HG03108 (cell line): ENCODE measurements around the gene PAQR5.
"Not testable (repeated sequence)": the region's sequence is repeated elsewhere in the genome, so short reads cannot be mapped to it uniquely, and the experiment has no call there.

ENCODE experiments used
- ATAC-seq: cut with Tn5 transposase; IDR thresholded peaks from one replicate; pipeline ENCODE4 v1.9.1; 2021; ENCODE audit warnings: moderate library complexity; ENCODE audit not compliant: unreplicated experiment

The PAQR5 gene

DNA sequence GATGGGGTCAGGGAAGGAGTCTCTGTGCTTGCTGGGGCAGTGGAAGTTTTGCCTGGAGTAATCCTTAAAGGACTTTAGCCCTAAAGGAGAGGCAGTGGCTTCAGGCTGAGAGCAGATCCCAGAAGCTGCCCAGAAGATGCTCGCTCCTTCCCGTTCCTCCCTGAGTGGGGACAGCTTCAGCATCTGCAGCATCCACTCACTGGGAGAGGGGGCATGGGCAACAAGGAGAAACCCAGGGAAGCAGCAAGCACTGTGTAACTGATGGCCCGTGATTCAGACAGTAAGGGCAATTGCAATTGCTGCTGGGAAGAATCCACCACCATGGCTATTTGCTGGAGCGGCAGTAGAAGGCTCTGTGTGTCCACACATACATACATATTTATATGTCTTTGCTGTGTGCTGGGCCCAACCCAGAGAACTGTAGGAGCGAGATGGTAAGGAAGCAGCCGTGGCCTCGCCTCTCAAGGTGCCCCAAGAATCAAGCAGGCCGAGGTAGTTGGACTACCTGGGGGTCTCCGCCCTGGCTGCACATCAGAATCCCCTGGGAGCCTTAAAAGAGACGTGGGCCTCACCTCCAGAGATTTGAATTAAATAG, 5.8 kb upstream of the PAQR5 start:
- ATAC-seq: no peak

DNA sequence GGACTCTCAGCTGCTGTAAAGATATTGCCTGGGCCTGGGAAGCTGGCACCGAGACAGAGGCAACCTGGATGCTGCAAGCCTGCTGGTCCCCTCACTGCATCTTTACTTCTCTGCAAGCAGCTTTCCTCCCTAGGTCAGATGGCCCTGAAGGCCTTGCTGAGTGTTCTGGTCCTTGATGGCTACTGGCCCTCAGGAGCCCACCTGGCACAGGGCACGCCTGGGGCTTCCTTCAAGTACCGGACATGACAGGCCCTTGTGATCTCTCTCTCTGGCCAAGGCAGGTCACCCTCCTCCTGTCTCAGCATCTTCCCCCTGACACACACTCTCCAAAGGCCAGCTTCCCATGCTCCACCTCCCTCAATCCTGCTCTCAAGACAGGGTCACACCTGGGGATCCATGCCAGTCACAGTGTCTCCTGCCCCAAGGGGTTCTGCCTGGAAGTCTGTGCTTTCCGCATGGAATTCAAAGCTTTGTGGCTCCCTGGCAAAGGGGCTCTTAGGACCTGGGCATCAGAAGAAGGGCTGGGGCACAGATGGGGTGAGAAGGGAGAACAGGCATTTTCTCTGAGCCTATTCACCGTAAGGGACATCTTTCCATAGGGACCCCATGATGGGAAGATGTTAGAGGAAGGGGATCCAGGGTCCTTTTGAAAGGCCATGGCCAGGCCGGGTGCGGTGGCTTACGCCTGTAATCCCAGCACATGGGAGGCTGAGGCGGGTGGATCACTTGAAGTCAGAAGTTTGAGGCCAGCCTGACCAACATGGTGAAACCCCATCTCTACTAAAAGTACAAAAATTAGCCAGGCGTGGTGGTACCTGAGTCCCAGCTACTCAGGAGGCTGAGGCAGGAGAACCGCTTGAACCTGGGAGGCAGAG, 4.7 kb upstream of the PAQR5 start:
- no peak for ATAC-seq

DNA sequence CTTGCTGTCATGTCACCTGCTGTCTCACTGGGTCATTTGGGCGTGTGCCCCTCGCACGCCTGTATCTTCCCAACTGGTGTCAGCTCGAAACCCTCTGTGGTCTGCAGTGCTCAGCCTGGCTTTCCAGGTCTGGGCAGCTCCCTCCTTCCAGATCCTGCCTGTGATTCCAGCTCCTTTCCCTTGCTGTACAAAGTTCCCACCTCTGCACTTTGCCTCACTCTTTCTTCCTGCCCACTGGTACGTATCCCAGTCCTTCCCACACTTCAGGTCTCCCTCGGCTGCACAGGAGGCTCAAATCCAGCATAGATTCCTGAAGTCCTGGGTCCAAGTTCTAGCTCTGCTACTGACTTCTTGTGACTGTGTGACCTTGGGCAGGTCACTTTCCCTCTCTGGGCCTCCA, 2.1 kb upstream of the PAQR5 start:
- no peak for ATAC-seq

DNA sequence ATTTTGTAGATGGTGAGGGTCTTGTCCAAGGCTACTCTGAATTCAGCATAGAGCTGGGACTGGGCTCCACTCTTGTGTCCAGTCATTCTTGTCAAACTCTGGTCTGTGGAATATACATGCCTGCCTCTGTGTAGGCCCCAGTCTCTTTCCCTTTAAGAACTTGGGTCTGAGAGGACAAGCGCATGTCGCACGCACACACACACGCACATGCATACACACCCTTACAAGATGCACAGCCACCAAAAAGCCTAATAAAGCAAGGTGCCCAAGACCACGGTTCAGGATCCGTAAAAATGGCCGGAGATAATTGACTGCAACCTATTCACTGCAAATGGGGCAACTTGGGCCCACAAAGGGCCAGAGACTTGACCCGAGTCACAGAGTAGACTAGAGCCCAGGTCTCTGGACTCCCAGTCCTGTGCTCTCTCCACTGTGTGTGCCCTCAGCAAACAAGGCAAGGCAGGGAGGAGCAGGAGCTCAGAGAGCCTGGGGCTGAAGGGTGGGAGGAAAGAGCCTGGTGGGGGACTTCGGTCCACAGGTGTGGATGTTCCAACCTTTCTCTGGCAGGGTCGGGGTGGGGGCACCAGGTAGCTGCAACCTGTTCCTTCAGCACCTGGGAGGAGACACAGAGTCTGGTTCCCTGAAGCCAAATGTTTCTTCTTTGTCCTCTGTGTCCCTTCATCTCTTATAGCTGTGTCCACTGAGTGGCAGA, 914 bp upstream of the PAQR5 start:
- no peak for ATAC-seq

DNA sequence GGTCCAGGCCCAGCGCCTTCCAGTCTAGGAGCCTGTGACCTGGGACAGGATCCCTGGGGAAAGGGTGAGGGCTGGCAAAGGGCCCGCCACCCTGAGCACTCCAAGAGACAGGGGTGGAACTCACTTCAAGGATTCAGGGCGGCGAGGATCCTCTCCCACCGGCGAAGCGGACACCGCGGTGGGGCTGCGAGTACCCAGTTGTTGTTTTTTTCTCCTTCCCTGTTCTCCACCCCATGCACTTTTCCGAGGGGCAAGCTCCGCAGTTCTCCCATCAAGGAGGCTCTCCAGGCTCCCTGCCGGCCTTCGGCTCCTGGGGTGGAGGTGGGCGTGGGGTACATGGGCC, 387 bp upstream of the PAQR5 start:
- ATAC-seq: no peak

DNA sequence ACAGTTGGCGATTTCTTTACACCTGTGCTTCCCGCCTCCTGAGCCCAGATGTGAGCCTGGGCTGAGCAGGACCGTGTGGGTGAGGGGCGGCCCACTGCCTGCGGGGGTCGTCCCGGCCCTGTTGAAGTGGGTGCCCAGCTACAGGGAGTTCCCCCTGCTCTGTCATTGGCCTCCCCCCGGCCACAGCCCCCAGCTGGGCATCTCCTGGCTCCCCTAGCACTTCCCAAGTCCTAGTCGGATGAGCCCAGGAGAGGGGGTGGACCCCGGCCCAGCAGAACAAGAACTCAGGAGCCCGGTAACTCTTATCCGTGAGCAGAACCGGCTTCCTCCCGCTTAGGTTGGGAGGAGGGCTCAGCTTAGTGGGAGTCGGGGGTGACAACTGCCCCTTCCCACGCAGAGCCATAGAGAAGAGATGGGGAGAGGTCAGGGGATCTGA, 757 bp downstream of the PAQR5 start:
- ATAC-seq: no peak

DNA sequence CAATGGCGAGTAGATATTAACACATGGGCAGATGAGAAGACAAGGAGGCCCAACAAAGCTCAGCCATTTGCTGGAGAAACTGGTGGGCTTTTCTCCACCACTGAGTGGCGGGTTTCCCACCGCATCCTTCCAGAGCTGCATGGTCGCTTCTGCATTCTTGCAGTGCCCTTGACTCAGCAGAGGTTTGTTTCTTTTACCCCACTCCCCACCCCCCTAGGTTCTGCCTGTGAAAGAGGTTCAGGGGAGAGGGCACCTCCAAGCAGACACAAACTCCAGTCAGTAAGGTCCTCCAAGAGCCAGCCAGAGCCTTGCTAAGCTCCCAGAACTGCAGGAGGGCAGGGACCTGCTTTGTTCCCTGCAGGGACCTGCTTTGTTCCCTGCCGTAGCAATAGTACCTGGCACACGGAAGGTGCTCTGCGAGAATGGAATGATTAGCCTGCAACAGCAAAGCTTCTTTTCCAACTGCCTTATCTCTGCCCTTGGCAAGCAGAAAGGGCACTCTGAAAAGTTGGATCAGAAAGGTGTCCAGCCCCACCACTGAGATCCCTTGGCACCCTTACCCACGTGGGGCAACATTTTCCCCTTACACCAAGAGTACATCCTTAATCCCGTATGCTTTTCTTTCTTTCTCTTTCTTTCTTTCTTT, 1.4 kb downstream of the PAQR5 start:
- ATAC-seq: no peak

DNA sequence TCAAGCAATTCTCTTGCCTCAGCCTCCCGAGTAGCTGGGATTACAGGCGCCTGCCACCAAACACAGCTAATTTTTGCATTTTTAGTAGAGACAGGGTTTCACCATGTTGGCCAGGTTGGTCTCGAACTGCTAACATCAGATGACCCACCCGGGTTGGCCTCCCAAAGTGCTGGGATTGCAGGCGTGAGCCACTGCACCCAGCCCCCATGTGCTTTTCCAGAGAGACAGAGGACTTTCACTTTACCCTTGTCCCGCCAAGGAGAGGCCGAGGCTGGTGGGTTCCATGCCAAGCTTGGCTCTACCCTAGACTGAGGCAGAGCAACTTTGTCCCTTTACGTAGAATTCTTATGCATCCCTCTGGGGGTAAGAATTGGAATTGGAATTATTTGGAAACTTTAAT, 2.4 kb downstream of the PAQR5 start:
- not testable (repeated sequence) for ATAC-seq

DNA sequence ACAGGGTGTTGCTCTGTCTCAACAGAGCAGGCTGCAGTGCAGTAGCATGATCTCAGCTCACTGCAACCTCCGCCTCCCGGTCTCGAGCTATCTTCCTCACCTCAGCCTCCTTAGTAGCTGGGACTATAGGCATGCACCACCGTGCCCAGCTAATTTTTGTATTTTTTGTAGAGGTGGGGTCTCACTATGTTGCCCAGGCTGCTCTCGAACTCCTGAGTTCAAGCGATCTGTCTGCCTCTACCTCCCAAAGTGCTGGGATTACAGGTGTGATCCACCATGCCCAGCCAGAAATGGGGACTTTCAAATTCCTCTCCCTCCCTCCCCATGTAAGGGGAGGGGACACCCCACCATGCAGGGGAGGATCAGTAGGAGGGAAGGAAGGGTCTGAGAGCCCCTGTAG, 3.4 kb downstream of the PAQR5 start:
- ATAC-seq: not testable (repeated sequence)

DNA sequence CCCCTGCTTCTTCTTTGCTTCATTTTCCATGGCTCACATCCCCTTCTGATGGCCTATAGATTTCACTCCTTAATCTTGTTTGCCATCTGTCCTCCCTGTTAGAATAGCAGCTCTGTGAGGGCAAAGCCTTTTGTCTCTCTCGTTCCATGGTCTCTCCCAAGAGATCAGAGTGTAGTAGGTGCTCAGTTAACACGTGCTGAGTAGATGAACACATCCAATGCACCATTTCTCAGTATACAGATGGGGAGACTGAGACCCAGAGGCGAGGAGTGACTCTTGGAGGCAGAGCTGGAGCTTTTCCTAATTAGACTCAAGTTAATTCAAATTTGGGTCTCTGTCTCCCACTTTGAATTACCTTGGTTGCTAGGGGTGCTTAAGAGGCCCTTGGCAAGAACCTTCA, 4.2 kb downstream of the PAQR5 start:
- ATAC-seq: no peak

DNA sequence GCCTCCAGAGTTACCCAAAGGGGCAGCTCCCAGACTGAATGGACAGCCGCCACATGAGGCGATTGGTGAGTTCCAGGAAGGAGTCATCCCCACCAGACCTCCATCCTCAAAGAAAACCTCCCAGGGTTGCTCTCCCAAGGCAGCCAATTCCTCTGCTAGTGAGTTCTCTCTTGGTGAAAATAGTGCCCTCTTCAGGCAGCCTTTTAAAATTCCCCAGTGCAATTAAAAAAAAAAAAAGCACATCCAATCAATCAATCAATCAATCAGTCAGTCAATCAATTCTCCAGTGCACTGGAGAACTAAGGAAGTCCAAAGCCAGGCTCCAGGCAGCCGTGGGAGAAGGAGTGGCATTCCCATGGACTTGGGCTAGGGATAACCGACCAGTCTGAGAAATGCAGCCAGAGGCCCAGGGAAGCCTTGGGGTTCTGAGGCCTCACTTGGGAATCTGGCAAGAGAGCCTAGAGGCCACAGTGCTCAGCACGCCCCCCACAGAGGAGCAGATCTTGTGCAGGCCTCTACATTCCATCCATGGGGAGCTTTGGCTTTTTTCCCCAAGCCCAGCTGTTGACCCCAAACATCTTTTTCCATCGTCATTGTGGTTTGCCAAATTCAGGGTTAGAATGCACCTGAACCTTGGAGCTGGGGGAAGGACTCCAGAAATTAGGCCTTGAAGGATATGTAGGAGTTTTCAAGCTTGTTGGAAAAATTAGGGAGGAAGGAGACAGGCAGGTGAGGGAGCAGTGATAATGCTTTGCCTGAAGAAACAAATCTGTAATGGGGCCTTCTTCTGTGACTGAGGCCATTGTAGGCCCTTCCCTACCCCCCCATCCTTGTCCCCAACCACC, 4.8 kb downstream of the PAQR5 start:
- no peak for ATAC-seq

DNA sequence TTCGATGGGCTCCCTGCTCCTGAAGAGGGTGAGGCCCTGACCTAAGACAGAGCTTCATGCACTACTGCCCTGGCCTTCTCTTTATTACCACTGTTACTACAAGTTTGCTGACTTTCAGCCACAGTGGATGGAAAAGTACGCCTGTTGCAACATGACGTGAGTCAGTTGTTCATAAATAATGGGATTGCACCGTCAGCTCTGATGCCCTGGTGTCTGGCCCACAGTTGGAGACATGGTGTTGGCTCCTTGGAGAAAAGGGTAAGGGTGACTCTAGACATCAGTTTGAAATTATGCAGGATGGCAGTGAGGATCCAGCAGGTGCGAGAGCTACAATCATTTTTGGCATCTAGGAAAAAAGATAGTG, 5.5 kb downstream of the PAQR5 start:
- no peak for ATAC-seq

DNA sequence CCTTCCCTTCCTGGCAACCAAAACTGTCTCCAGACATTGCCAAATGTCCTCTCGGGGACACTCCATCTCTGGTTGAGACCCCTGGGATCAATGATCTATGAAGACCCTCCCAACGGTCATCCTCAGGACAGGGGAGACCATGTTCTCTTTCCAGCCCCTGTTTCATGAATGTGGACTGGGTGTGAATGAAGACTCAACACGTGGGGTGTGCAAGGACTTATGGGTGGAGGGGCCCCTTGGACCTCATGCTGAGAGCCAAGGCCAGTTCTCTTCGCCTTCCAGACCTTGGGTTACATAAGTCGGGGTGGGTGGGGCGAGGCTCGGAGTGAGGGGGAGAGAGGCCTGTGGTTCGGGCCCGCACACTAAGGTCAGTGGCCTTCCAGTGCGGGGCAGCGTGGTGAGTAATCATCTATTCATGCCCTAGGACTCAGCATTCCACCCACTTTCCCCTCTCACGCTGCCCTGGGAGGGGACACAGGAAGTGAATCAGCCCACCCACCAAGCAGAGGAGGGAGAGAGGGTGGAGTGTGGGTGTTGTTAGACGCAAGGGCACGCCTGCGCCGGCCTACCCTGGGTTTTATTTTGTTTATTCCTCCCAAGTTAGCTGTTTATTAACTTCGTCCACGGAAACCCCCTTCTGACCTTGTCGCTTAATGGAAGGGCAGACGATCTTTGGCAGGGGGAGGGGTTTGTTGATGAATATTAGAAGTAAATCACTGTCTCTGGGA, 6.7 kb downstream of the PAQR5 start:
- ATAC-seq: no peak

DNA sequence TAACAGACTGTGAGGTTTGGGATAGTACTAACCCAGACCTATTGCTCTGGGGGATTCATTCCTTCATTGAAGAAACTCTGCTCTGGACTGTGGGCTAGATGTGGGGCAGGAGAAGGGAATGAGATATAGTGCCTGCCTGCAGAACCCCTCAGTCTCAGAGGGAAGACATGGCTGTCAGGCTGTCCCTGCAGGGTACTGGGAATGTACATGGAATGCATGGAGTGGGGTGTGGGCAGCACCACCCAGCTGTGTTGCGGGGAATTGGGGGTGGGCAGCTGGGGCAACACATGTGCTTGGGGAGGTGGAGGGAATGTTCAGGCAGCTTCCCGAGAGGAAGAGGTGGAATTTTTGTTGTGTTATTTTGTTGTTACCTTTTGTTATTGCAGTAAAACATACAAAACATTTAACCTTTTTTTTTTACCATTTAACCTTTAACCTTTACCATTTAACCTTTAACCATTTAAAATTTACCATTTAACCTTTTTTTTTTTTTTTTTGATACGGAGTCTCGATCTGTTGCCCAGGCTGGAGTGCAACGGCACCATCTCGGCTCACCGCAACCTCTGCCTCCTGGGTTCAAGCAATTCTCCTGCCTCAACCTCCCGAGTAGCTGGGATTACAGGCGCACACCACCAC, 7.3 kb downstream of the PAQR5 start:
- ATAC-seq: no peak

DNA sequence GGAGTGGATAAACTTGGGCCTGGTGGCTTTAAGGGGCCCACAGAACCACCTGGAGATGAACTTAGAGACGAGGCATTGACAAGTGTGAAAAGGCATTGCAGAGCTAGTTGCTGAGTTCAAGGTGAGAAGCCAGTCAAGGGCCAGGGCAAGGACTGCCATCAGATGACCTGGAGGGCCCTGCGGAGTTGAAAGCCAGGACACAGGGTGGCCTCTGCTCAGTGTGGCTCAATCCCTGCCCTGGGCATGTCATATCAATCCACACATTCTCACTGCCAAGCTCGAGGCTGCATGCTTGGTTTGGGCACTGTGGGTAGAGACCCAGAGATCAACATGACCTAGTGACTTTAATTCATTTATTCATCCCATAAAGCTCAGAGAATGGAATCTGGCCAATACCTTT, 9.2 kb downstream of the PAQR5 start:
- no peak for ATAC-seq

DNA sequence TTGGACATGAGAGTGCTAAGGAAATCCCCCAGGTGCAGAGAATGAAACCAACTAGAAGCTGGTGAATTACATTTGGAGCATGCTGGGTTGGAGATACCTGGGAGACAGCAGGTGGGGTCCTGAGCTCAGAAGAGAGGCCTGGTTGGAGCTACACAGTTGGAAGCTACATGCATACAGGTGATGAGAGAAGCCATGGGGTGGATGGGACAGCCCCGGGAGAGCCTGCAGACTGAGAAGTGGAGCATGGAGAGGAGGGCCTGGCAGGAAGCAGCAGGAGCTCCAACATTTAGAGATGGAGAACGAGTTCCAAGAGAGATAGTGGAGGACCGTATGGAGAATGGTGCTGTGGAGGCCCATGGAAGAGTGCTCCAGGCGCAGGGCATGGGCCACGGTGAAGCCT, 10.2 kb downstream of the PAQR5 start:
- no peak for ATAC-seq

DNA sequence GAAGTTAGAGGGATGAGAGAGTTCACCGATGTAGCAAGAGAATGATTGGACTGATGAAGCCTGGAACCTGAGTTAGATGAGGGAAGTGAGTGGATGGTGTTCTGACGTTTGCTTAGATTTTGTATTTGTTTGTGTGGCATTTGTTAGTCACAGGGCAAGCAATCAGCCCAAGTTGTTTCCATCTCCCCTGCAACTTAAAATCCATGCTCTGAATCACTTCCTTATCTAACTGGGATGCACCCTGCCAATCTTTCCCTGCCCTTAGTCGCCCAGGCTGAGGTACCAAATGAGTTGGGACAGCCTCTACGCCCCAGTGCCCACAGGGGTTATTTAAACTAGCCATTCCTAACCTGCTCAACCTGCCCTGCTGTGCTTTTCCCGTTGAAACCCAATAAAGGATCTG, 12.6 kb downstream of the PAQR5 start:
- ATAC-seq: no peak

DNA sequence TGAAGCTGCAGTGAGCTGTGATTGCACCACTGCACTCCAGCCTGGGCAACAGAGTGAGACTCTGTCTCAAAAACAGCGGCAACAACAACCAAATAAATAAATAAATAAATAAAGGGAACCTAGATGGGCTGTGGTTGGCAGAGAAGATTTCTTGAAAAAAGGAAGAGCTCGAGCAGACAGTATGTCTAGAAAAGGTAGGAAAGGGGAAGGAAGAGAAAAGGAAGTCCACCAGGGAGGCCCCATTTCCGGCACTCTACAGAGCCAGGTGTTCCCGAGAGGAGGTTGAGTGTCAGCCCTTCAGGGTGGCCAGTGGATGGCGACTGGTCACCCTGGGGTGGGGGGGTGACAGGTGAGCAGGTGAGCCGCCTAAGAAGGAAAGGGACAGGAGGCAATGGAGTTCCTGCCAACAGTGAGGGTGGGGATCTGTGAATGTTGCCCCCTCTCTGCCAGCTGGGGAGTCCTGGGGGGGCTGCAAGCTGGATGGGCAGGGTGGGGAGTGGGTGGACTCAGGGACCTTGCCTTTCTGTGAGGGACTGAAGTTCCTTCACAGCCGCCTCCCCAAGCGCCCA, 14.8 kb downstream of the PAQR5 start:
- ATAC-seq: no peak

DNA sequence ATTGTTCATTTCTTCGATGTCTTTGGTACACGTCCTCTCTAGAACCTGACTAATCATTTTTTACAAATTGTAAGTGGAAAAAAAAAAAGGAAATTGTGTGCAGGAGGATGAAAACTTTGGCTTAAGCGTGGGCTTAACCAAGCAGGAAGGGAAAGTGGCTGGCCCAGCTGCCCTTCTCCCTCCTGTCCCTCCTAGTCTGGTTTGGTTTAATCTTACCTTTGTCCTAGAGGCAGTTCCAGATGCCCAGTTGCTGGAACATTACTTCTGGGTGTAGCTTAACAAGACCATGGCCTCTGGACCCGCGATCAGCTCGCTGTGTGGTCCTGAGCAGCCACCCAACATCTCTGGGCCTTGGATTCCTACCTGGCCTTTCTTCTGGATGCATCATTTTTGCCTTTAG, 15.4 kb downstream of the PAQR5 start:
- ATAC-seq: no peak
